Islet precursor cell (in vitro differentiated cells): ENCODE measurements around the gene LTO1.

Experiments
- DNase-seq: peaks from one replicate; pipeline ENCODE4 v3.0.0-alpha.2; 2018

The LTO1 gene

GRCh38 chr11:69644071-69644961 lies 30.8 kb downstream of the LTO1 start:
- DNase-seq = peak; percentile 56

DNA sequence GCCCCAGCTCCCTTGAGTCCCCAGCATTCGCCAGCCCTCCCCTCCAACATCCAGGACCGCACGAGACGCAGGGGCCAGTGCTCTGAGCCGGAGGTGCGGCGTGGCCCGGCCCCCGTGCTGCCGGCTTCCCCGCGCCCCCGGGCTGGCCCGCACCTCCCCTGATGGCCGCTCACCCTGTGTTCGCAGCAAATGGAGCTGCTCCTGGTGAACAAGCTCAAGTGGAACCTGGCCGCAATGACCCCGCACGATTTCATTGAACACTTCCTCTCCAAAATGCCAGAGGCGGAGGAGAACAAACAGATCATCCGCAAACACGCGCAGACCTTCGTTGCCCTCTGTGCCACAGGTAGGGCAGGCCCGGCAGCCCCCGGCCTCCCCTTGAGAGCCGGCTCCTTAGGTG lies 31.5 kb downstream of the LTO1 start:
- no peak for DNase-seq

DNA sequence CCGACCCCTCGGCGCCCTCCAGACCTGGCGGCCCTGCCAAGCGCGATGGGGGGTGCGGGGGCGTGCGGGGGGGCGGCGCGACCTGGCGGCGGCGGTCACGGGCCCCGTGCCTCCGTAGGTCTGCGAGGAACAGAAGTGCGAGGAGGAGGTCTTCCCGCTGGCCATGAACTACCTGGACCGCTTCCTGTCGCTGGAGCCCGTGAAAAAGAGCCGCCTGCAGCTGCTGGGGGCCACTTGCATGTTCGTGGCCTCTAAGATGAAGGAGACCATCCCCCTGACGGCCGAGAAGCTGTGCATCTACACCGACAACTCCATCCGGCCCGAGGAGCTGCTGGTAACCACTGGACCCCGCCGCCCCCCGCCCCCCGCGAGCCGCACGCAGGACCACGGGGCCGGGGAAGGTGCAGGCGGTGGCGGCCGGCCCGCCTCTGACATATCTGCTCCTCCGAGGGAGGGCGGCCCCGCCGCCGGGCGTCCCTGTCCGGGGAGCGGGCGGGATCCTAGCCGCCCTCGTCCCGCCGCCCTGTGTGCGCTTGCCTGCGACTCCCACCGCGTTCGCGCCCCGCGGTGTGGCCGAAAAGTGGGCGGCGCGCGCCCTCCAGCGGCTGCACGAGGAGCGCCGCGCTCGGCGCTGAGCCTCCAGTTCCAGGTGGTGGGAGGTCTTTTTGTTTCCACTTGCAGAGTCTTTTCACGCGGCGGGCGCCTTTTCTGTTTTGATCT lies 32.1 kb downstream of the LTO1 start:
- DNase-seq = peak; percentile 90

- peak; percentile 54 for DNase-seq
Observed at GRCh38 chr11:69642549-69642912, 32.6 kb downstream of the LTO1 start.

DNA sequence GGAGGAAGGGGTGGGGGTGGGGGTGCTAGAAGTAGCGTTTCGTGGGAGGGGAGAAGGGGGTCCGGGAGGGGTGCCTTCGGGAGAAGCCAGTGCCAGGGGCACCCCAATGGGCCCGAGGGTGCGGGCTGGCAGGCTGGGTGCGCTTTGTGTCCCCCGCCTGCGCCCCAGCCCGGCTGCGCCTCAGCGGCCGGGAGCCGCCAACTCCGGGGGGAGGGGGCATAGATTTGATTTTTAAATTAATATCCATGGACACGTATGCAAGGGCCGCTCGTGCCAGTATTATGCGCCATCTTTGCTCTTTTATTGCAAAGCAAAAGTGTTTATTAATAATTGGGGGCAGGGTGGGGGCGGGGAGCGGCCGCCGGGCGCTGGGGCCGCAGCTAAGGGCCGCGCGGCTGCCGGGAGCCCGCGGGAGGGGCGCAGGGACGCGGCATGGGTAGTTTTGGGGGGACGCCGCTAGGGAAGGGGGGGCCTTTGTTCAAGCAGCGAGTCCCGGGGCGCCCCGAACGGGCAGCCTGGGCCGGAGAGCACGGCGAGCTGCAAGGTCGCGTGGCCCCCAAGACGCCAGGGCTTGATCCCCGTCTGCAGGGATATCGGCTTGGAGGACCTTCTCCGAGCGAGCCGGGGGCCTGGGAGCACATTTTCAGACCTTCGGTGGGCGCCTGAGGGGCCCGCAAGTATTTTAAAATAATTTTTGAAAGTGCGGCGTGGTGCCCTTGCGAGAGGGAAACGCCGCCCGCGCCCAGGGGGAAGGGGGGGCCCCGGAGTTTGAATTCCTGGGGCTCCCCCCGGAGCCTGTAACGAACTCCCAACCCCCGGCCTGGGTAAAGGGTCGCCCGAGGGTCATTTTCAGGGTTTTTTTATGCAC lies 33.2 kb downstream of the LTO1 start:
- no peak for DNase-seq

- DNase-seq = peak; percentile 96
Observed at GRCh38 chr11:69640995-69641581, 34.1 kb downstream of the LTO1 start, which contains the start of gene CCND1. Gene CCND1 (plus strand): TSS chr11:69641156. CDS start chr11:69641314, 158 bp downstream.

- DNase-seq = peak; percentile 51
Observed at GRCh38 chr11:69640260-69640994, 34.7 kb downstream of the LTO1 start.

DNA sequence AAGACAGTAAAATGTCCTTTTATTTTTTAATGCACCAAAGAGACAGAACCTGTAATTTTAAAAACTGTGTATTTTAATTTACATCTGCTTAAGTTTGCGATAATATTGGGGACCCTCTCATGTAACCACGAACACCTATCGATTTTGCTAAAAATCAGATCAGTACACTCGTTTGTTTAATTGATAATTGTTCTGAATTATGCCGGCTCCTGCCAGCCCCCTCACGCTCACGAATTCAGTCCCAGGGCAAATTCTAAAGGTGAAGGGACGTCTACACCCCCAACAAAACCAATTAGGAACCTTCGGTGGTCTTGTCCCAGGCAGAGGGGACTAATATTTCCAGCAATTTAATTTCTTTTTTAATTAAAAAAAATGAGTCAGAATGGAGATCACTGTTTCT lies 35.3 kb downstream of the LTO1 start:
- DNase-seq = no peak

DNA sequence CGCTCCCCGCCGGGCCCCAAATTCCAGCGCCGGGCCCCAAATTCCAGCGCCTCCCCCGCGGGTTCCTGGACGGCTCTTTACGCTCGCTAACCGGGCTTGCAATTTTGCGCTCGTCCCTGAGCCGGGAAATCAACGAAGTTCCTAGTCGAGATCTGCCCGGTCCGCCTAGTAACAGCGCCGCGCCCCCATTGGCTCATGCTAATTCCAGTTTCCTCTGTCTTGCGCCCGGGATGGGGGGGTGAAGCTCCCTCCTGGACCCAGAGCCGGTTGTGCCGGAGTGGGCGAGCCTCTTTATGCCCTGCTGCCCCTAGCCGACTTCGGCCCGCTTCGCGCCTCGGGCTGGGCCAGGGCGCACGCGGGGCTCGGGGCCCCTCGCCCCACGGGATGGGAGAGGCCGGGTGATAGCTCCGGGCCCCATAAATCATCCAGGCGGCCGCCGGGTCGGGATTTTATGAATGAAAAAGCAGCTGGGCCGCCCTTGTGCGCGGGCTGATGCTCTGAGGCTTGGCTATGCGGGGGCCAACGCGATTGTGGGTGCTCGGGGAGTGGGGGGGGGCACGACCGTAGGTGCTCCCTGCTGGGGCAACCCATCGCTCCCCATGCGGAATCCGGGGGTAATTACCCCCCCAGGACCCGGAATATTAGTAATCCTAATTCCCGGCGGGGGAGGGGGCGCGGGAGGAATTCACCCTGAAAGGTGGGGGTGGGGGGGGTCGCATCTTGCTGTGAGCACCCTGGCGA lies 36.0 kb downstream of the LTO1 start:
- DNase-seq = peak; percentile 99

GRCh38 chr11:69637941-69638871 lies 36.9 kb downstream of the LTO1 start:
- DNase-seq = peak; percentile 93

DNA sequence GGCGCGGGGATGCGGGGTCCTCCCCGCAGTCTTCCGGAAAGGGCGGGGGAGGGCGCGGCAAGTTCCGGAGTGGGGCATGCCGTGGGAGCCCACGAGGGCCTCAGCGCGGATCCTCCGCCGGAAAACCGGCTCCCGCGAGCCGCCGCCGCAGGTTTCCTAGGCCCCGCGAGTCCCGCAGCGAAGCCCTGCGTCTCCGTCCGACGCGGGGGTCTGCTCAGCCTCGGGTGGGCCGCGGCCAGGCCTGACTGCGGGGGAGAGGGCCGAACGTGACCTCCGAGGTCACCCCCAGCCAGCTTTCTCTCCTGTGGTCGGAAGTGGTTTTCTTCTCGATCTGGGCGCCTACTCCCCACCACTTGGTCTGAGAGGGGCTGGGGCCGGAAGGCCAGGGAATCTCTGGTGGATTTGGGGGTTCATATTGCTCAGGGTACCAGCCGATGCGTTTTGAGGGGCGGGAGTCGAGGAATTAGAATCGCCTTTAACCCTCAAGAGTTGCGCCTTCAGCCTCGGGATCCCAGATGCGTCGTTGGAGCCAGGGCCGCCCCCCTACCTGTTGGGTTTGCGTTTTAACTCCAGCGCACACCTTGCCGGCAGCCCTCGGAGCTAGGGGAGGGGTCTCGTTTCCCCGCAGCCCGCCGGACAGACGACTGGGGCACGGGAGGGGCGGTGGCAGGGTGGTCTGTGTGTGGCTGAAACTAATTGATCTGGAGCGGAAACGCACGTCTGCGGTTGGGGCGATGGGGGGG lies 37.8 kb downstream of the LTO1 start:
- DNase-seq = peak; percentile 80

- peak; percentile 92 for DNase-seq
Observed at GRCh38 chr11:69636512-69637197, 38.5 kb downstream of the LTO1 start.

DNA sequence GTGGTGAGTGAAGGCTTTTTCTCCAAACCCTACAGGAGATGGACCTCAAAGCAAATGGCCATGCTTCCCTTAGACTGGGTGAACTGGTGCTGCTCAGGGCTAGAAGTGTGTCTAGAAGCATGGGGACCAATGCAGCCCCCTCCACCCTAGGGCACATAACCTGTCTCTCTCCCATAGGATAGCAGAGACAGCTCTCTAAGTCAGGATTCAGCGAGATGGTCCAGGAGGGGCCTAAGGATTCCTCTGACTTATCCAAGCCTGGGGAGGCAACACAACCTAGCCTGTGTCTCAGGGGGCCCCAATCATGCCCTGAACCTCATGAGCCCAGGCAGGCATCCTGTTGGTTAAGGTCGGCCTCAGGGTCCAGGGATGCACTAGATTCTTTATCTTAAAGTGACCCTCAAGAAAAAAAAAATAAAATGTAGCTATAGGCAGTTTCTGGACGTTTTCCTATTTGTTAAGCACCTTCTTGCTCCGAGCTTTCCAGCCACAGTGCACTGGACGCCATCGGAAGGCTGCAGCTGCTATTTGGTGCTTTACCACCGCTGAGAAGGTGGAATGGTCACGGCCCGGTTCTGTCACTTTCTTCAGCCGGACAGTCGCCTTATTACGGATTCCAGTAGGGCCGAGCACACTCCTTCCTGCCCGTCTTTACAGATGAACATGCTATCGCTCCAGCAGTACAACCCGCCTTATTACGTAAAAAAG lies 39.2 kb downstream of the LTO1 start:
- no peak for DNase-seq

- no peak for DNase-seq
Observed at GRCh38 chr11:69635195-69635594, 40.0 kb downstream of the LTO1 start.

- DNase-seq = no peak
Observed at GRCh38 chr11:69634590-69634989, 40.6 kb downstream of the LTO1 start.

DNA sequence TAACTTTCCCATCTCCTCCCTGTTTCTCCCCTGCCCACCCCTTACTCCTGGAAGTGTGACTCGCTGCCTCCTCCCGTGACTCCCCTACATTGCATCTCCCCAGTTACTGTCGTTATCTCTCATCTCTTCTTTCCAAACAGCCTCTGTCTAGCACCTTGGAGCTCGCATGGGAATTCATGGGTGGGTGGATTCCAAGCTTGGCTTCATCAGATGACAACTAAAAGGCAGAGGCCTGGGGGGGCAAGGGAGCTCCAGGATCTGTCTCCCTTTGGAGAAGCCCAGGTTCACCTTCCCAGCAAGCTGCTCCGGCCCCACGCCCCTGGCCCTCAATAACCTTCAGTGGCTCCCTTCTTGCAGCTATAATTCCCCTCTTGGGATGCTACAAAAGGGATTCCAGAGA lies 41.1 kb downstream of the LTO1 start:
- DNase-seq = peak; percentile 53

DNA sequence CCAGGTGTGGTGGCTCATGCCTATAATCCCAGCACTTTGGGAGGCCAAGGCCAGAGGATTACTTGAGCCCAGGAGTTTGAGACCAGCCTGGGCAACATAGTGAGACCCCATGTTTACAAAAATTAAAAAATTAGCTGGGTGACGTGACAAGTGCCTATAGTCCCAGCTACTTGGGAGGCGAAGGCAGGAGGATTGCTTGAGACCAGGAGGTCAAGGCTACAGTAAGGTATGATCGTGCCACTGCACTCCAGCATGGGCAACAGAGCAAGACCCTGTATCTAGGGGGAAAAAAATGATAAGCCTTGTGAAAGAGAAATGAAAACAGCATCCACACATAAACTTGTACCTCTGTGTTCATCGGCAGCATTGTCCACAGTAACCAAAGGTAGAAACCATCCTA lies 42.3 kb downstream of the LTO1 start:
- no peak for DNase-seq

DNA sequence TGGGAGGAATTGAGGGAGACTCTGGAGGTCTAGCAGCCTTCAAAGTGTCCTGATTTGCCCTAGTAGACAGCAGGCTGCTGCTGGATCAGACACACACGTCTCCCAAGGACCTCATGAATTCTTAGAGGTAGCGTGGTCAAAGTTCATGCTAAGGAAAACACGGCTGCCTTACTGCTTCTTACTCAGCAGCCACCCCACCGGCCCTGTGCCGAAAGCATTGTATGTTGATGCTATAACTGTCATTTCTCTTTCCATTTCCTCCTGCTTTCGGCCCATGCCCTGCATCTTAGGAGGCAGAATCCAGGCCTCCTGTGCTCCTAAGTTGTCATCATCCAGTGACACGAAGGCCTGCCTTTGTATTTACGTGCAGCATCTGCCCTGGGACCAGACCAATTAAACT lies 44.7 kb downstream of the LTO1 start:
- DNase-seq = no peak
